DND-41 (cell line): ENCODE results near the gene SYNGR3.

Source experiments
- ATAC-seq: fragments of 200-7000 bp; cut with Tn5 transposase; 3 replicates; pipeline ENCODE4 v1.9.1; 2021; ENCODE audit warnings: low read depth; ENCODE audit not compliant: insufficient read depth
- DNase-seq: peaks from one replicate; pipeline ENCODE4 v3.0.0-alpha.2; 2020
- H2AFZ ChIP-seq: 2 replicates; pipeline ENCODE4 v1.6.0; 2012; ENCODE audit warnings: low read depth, low read length
- H3K27ac ChIP-seq: 2 replicates; pipeline ENCODE4 v1.5.1; 2012; ENCODE audit warnings: low read length, inconsistent platforms
- H3K27me3 ChIP-seq: fragments of 200-600 bp; sonication (generic); 2 replicates; pipeline ENCODE4 v1.6.0; 2012; ENCODE audit warnings: low read length, mild to moderate bottlenecking, inconsistent platforms; ENCODE audit not compliant: insufficient read depth, poor library complexity
- H3K36me3 ChIP-seq: 2 replicates; pipeline ENCODE4 v1.5.1; 2012; ENCODE audit warnings: low read length, inconsistent platforms; ENCODE audit not compliant: insufficient read depth
- H3K4me1 ChIP-seq: 2 replicates; pipeline ENCODE4 v1.5.1; 2012; ENCODE audit warnings: mild to moderate bottlenecking, low read length; ENCODE audit not compliant: insufficient read depth
- H3K4me2 ChIP-seq: 2 replicates; pipeline ENCODE4 v1.6.0; 2012; ENCODE audit warnings: mild to moderate bottlenecking, moderate library complexity, low read length, inconsistent platforms; ENCODE audit not compliant: insufficient read depth
- H3K4me3 ChIP-seq, 2 experiments: fragments of 200-600 bp in 1 of 2; shearing (Covaris generic) in 1 of 2; 2 replicates each; pipeline ENCODE4 v1.5.1; 2012 to 2016; ENCODE audit warnings: inconsistent platforms in 2 of 2, low read length in 2 of 2, mild to moderate bottlenecking in 2 of 2, low read depth in 1 of 2, moderate library complexity in 1 of 2
- H3K79me2 ChIP-seq: 2 replicates; pipeline ENCODE4 v1.6.0; 2012; ENCODE audit warnings: low read length, inconsistent platforms; ENCODE audit not compliant: insufficient read depth
- H3K9ac ChIP-seq: 2 replicates; pipeline ENCODE4 v1.6.0; 2012; ENCODE audit warnings: low read depth, mild to moderate bottlenecking, inconsistent platforms, low read length, moderate library complexity
- H3K9me3 ChIP-seq: 2 replicates; pipeline ENCODE4 v1.5.1; 2012; ENCODE audit warnings: low read length, moderate library complexity, mild to moderate bottlenecking, inconsistent platforms; ENCODE audit not compliant: insufficient read depth, severe bottlenecking
- H4K20me1 ChIP-seq: 2 replicates; pipeline ENCODE4 v1.6.0; 2012; ENCODE audit warnings: low read length; ENCODE audit not compliant: insufficient read depth
- EZH2 ChIP-seq: IDR thresholded peaks from 3 replicates; pipeline ENCODE4 v1.6.1; 2012; ENCODE audit warnings: borderline replicate concordance, low read depth, mild to moderate bottlenecking, moderate library complexity, low read length, inconsistent platforms; ENCODE audit not compliant: severe bottlenecking
- TF ChIP-seq, protein P1 (sequence below): IDR thresholded peaks from 2 replicates; pipeline ENCODE4 v1.5.1; 2012; ENCODE audit warnings: borderline replicate concordance, low read length, moderate library complexity, mild to moderate bottlenecking; ENCODE audit not compliant: poor library complexity, severe bottlenecking; ENCODE audit errors: extremely low read depth

SYNGR3 gene

DNA sequence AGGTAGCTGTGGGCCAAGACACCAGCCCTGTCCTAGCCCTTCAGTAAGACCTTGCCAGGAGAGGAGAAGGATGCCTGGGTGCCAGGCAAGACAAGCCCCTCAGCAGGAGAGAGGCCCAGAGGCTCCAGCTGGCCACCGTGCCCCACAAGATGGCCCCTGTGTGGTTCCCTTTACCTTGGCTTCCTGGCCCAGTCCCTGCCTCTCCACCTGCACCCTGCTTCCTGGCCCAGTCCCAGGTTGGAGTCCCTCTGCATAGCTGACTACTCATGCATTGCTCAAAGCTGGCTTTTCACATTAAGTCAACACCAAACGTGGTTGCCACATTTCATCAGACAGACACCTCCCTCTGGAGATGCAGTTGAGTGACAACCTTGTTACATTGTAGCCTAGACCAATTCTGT, 4.0 kb downstream of the SYNGR3 start:
- no peak overlapping the region for H3K4me3 ChIP-seq
- no peaks in the 10 kb centered on the region for H3K27me3 ChIP-seq
- peaks cover 19% of the 10 kb centered on the region for H3K36me3 ChIP-seq
- DNase-seq = no peak
- no peak overlapping the region for H3K9ac ChIP-seq
- H4K20me1 ChIP-seq = 0 out of 2 replicates have a peak, but pooled peaks cover 5% of the 10 kb centered on the region
- H3K4me2 ChIP-seq = no peak overlapping the region
- no peak for ATAC-seq
- no peak overlapping the region for H3K27ac ChIP-seq
- no peak for TF ChIP-seq EZH2
- TF ChIP-seq, protein P1, sequence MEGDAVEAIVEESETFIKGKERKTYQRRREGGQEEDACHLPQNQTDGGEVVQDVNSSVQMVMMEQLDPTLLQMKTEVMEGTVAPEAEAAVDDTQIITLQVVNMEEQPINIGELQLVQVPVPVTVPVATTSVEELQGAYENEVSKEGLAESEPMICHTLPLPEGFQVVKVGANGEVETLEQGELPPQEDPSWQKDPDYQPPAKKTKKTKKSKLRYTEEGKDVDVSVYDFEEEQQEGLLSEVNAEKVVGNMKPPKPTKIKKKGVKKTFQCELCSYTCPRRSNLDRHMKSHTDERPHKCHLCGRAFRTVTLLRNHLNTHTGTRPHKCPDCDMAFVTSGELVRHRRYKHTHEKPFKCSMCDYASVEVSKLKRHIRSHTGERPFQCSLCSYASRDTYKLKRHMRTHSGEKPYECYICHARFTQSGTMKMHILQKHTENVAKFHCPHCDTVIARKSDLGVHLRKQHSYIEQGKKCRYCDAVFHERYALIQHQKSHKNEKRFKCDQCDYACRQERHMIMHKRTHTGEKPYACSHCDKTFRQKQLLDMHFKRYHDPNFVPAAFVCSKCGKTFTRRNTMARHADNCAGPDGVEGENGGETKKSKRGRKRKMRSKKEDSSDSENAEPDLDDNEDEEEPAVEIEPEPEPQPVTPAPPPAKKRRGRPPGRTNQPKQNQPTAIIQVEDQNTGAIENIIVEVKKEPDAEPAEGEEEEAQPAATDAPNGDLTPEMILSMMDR = no peak
- no peaks in the 10 kb centered on the region for H3K79me2 ChIP-seq
- no peak overlapping the region for H2AFZ ChIP-seq
- H3K9me3 ChIP-seq = no peaks in the 10 kb centered on the region
- H3K4me1 ChIP-seq = no peaks in the 10 kb centered on the region

DNA sequence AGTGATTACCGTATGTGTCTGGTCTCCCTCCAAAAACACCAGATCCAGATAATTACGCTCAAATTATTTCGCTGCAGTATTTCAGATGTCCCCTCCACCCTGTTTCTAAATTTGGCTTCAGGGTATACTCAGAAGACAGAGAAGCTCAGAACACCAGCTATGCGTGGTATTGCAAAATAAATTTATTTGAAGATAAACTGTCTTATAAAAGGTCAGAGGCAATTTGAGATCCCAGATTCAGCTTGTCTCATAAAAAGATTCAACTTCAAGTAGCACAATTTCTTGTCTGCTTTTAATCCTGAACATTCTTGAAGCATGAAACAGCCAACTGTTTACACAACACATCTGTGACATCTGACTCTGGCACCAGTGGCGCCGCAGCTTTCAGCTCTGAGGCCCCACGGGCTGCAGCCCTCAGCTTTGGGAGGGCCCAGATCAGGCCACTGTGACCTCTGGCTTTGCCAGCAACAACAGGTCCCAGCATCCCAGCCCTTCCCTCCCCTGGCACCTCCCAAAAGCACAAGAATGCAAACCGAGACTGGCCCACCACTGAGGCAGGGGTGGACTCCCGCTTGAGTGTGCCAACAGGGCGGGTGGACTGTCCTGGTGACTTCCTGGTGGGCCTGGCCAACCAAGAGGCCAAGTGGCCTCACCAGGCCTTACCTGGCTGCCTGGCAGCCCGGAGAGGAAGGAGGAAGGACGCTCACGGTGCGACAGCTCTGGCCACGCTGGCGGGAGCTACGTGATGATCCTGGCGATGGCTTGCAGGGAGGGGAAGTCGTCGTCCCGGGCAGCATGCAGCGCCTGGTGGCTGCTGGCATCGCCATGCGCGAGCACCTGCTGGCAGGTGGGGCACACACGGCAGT, 8.0 kb downstream of the SYNGR3 start:
- H2AFZ ChIP-seq = no peak overlapping the region
- H3K4me3 ChIP-seq = no peak overlapping the region
- H3K9me3 ChIP-seq = no peaks in the 10 kb centered on the region
- TF ChIP-seq, protein P1 = no peak
- TF ChIP-seq EZH2 = no peak
- DNase-seq (no peak), ATAC-seq (no peak)
- no peaks in the 10 kb centered on the region for H3K79me2 ChIP-seq
- peaks cover 19% of the 10 kb centered on the region; the same call in 1 of the 2 replicates for H4K20me1 ChIP-seq
- no peak overlapping the region for H3K9ac ChIP-seq
- H3K27ac ChIP-seq = no peak overlapping the region
- no peaks in the 10 kb centered on the region for H3K4me1 ChIP-seq
- no peak overlapping the region for H3K4me2 ChIP-seq
- H3K36me3 ChIP-seq = peaks cover 59% of the 10 kb centered on the region
- H3K27me3 ChIP-seq = no peaks in the 10 kb centered on the region

DNA sequence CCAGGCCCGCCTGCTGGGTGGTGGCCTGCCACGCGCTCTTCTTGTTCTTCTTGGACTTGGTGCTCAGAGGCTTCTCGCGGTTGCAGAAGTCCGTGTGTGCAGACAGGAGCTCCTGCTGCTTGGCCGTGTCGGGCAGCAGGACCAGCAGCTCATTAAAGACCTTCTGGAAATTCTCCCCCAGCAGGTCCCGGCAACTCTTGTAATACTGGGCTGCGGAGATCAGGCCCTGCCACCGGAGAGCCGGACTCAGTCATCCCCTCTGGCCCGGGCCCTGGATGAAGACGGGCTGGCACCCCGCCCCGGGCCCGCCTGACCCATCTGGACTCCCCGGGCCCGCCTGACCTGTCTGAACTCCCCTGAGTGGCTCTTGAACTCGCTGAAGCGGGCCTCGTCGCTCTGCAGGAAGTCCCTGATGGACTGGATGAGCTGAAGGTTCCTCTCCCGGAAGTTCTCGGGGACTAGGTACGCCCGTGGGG, 8.6 kb downstream of the SYNGR3 start:
- Histone ChIP-seq H3K27ac (no peak overlapping the region), H3K9ac (no peak overlapping the region), H3K79me2 (peaks cover 2% of the 10 kb centered on the region; the same call in 1 of the 2 replicates), H4K20me1 (peaks cover 25% of the 10 kb centered on the region; the same call in 1 of the 2 replicates), H3K9me3 (no peaks in the 10 kb centered on the region), H3K27me3 (no peaks in the 10 kb centered on the region), H3K4me2 (no peak overlapping the region), H3K4me3 (no peak overlapping the region), H3K36me3 (peaks cover 66% of the 10 kb centered on the region), H3K4me1 (no peaks in the 10 kb centered on the region), H2AFZ (no peak overlapping the region)
- ATAC-seq (no peak), DNase-seq (no peak)
- TF ChIP-seq, protein P1 = no peak
- TF ChIP-seq EZH2 = no peak
